BE2C (cell line): ENCODE data around the gene MED31.
"Not testable (repeated sequence)": the region's sequence is repeated elsewhere in the genome, so short reads cannot be mapped to it uniquely, and the experiment has no call there.

ENCODE experiments used
- DNase-seq: peaks from one replicate; pipeline ENCODE4 v3.0.0-alpha.2; 2020
- H3K27me3 ChIP-seq: fragments of 250-450 bp; sonication (Bioruptor Pico); 2 replicates; pipeline ENCODE4 v1.5.1; 2020; ENCODE audit warnings: mild to moderate bottlenecking
- H3K36me3 ChIP-seq: fragments of 250-450 bp; sonication (Bioruptor Pico); 2 replicates; pipeline ENCODE4 v1.5.1; 2020; ENCODE audit warnings: mild to moderate bottlenecking
- H3K4me1 ChIP-seq: fragments of 250-450 bp; sonication (Bioruptor Pico); 2 replicates; pipeline ENCODE4 v1.5.1; 2020
- H3K4me3 ChIP-seq: 2 replicates; pipeline ENCODE4 v1.5.1; 2011; ENCODE audit warnings: low read depth, low read length
- H3K9me3 ChIP-seq: fragments of 250-450 bp; sonication (Bioruptor Pico); 2 replicates; pipeline ENCODE4 v1.5.1; 2020
- CTCF ChIP-seq: IDR thresholded peaks from 2 replicates; pipeline ENCODE4 v1.5.1; 2012; ENCODE audit warnings: mild to moderate bottlenecking, low read depth, low read length

MED31 gene

DNA sequence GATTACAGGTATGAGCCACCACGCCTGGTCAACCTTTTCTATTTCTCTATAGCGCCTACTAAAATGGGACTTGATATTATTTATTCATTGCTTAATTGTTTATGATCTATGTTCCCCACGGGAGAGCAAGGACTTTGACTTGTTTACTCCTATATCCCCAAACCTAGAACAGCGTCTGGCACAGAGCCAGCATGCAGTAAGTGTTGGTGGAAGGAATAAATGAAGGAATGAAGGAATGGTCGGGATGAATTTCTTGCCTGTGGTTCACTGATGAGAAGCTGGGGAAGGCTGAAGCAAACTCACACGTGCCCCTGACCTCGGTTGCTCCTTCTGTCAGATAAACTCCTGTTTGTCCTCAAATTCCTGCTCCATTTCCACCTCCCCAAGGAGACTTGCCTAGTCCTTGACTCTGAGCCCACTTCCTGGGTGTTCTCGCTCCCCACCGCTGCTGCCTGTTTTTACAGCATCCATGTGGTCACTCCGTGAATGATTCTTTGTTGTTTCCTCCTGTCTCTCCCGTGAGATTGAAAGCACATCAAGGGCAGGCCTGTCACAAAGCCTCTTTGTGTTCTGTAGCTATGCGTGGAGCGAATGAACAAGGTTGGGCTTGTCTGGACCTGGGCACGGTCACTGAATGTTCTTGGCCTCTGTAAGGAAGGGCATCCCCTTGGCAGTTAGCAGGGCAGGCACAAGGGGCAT lies 17.5 kb upstream of the MED31 start:
- peaks cover 3% of the 10 kb centered on the region; the same call in 1 of the 2 replicates for H3K27me3 ChIP-seq
- H3K9me3 ChIP-seq: no peaks in the 10 kb centered on the region
- no peak for TF ChIP-seq CTCF
- H3K4me3 ChIP-seq: no peak overlapping the region
- H3K4me1 ChIP-seq: no peaks in the 10 kb centered on the region
- no peak for DNase-seq
- no peaks in the 10 kb centered on the region for H3K36me3 ChIP-seq

DNA sequence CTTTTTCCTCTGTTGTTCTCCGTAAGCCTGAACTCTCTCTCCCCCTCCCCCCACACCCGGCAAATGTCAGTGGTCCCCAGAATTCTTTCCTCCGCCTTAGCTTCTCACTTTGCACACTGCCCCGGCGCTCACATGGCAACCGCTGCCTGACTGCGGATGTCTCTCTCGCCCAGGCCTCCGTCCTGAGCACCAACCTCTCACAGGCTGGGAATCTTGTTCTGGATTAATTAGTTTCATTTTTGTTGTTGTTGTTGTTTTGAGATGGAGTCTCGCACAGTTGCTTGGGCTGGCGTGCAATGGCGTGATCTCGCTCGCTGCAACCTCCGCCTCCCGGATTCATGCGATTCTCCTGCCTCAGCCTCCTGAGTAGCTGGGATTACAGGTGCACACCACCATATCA lies 16.8 kb upstream of the MED31 start:
- H3K4me1 ChIP-seq: no peaks in the 10 kb centered on the region
- no peaks in the 10 kb centered on the region for H3K9me3 ChIP-seq
- no peak for TF ChIP-seq CTCF
- H3K36me3 ChIP-seq: no peaks in the 10 kb centered on the region
- peaks cover 3% of the 10 kb centered on the region; the same call in 1 of the 2 replicates for H3K27me3 ChIP-seq
- no peak overlapping the region for H3K4me3 ChIP-seq
- DNase-seq: no peak

DNA sequence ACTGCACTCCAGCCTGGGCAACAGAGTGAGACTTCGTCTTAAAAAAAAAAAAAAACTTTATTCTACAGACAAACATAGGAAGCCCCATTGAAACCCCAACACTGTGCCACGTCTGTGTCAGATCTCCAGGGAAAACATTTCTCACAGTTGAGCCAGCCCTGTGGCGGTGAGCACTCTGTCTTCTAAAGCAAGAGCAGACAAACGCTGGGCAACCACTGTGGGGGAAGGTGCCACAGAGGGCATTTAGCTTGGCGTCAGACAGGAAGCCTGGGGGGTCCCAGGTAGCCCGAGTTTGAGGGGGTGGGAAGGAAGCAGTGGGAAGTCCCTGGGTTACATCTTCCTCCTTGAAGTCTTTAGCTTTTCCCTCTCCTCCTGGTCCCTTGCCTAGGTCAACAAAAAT lies 16.1 kb upstream of the MED31 start:
- Histone ChIP-seq H3K4me3 (no peak overlapping the region), H3K9me3 (no peaks in the 10 kb centered on the region), H3K4me1 (no peaks in the 10 kb centered on the region), H3K27me3 (peaks cover 3% of the 10 kb centered on the region; the same call in 1 of the 2 replicates), H3K36me3 (no peaks in the 10 kb centered on the region)
- TF ChIP-seq CTCF: no peak
- no peak for DNase-seq

GRCh38 chr17:6666557-6666956 lies 15.2 kb upstream of the MED31 start:
- Histone ChIP-seq H3K36me3 (no peaks in the 10 kb centered on the region), H3K4me3 (no peak overlapping the region), H3K27me3 (peaks cover 3% of the 10 kb centered on the region; the same call in 1 of the 2 replicates), H3K9me3 (no peaks in the 10 kb centered on the region), H3K4me1 (no peaks in the 10 kb centered on the region)
- TF ChIP-seq CTCF: no peak
- DNase-seq: no peak

DNA sequence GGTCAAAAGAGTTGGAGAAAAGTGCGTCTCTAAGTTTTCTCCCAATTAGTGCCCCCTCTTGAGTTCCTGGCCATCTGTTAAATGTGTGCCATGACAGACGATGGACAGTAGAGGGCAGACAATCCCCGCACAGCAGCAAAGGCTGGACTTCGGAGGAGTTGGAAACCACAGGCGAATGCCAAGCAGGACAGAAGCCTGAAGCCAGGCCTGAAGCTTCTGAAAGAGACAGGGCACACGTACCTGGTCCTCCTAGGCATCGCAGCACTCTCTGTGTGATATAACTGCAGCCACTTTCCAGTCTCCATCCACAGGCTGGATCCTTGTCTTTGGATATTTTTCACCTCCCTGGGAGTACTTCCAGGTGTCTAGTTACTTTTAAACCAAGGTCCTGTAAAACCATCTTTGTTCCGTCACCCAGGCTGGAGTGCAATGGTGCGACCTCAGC lies 14.7 kb upstream of the MED31 start:
- Histone ChIP-seq H3K36me3 (no peaks in the 10 kb centered on the region), H3K4me1 (no peaks in the 10 kb centered on the region), H3K9me3 (no peaks in the 10 kb centered on the region), H3K27me3 (peaks cover 3% of the 10 kb centered on the region; the same call in 1 of the 2 replicates), H3K4me3 (no peak overlapping the region)
- TF ChIP-seq CTCF: peak; percentile 80
- DNase-seq: peak; percentile 56

DNA sequence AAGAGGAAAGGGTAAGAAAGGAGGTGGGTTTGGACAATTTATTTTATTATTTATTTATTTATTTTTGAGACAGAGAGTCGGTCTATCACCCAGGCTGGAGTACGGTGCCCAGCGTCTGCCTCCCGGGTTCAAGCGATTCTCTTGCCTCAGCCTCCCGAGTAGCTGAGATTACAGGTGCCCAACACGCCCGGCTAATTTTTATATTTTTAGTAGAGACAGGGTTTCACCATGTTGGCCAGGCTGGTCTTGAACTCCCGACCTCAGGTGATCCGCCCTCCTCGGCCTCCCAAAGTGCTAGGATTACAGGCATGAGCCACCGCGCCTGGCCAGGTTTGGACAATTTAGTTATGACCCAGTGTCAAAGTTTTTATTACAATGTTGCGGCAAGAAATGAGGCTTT lies 11.8 kb upstream of the MED31 start:
- not testable (repeated sequence) for H3K4me1 ChIP-seq, DNase-seq, H3K36me3 ChIP-seq, H3K27me3 ChIP-seq, H3K9me3 ChIP-seq, H3K4me3 ChIP-seq
